Neuronal stem cell (in vitro differentiated cells): ENCODE measurements around the gene XYLT1.

Source experiments
- DNase-seq: peaks from one replicate; pipeline ENCODE4 v3.0.0-alpha.2; 2013; ENCODE audit warnings: low spot score
- H2AFZ ChIP-seq: one replicate; pipeline ENCODE4 v1.6.1; 2013; ENCODE audit warnings: mild to moderate bottlenecking, low read length, inconsistent platforms
- H2AK5ac ChIP-seq: 2 replicates; pipeline ENCODE4 v1.6.1; 2013; ENCODE audit warnings: low read depth, mild to moderate bottlenecking, inconsistent platforms, low read length, moderate library complexity, mixed read lengths
- H2BK120ac ChIP-seq: 2 replicates; pipeline ENCODE4 v1.6.1; 2013; ENCODE audit warnings: low read depth, mild to moderate bottlenecking, inconsistent platforms, low read length, moderate library complexity, mixed read lengths
- H2BK12ac ChIP-seq: one replicate; pipeline ENCODE4 v1.6.1; 2013; ENCODE audit warnings: low read length, inconsistent platforms
- H2BK15ac ChIP-seq: 2 replicates; pipeline ENCODE4 v1.6.1; 2013; ENCODE audit warnings: mild to moderate bottlenecking, low read length, inconsistent platforms, mixed read lengths
- H2BK5ac ChIP-seq: one replicate; pipeline ENCODE4 v1.6.1; 2013; ENCODE audit warnings: inconsistent platforms, mild to moderate bottlenecking, low read length, moderate library complexity
- H3K14ac ChIP-seq: one replicate; pipeline ENCODE4 v1.6.1; 2013; ENCODE audit warnings: low read length, inconsistent platforms
- H3K18ac ChIP-seq: 2 replicates; pipeline ENCODE4 v1.6.1; 2013; ENCODE audit warnings: low read length, inconsistent platforms
- H3K23ac ChIP-seq: 2 replicates; pipeline ENCODE4 v1.6.1; 2013; ENCODE audit warnings: low read depth, mild to moderate bottlenecking, mixed read lengths, low read length, inconsistent platforms; ENCODE audit not compliant: poor library complexity
- H3K27ac ChIP-seq: replicated peaks from 3 replicates; pipeline ENCODE4 v1.5.1; 2013; ENCODE audit warnings: low read length, inconsistent platforms
- H3K27me3 ChIP-seq, 3 experiments: 2 replicates each; pipeline ENCODE4 v1.6.1; 2013; ENCODE audit warnings: low read length in 3 of 3, mild to moderate bottlenecking in 2 of 3, inconsistent platforms in 1 of 3, low read depth in 1 of 3, mixed read lengths in 1 of 3, moderate library complexity in 1 of 3; ENCODE audit not compliant: control insufficient read depth in 3 of 3, insufficient read depth in 3 of 3
- H3K36me3 ChIP-seq, 2 donors: replicated peaks in 1 of 2; 2 replicates each; pipeline ENCODE4 v1.6.1; 2013; ENCODE audit warnings: low read length in 2 of 2; ENCODE audit not compliant: control insufficient read depth in 2 of 2, insufficient read depth in 2 of 2
- H3K4ac ChIP-seq: 2 replicates; pipeline ENCODE4 v1.6.1; 2013; ENCODE audit warnings: inconsistent platforms, mild to moderate bottlenecking, low read length, moderate library complexity
- H3K4me1 ChIP-seq, 2 donors: 1 replicate in 1 of 2; 2 replicates in 1 of 2; pipeline ENCODE4 v1.6.1; 2013; ENCODE audit warnings: low read length in 2 of 2, low read depth in 1 of 2; ENCODE audit not compliant: control insufficient read depth in 2 of 2, insufficient read depth in 1 of 2
- H3K4me2 ChIP-seq: one replicate; pipeline ENCODE4 v1.6.1; 2013; ENCODE audit warnings: mild to moderate bottlenecking, low read length, inconsistent platforms; ENCODE audit not compliant: insufficient read depth, poor library complexity, severe bottlenecking
- H3K4me3 ChIP-seq, 2 donors: 2 replicates each; pipeline ENCODE4 v1.5.1; 2013; ENCODE audit warnings: low read length in 2 of 2, mild to moderate bottlenecking in 2 of 2, inconsistent platforms in 1 of 2, moderate library complexity in 1 of 2
- H3K79me1 ChIP-seq: one replicate; pipeline ENCODE4 v1.6.1; 2013; ENCODE audit warnings: low read depth, mild to moderate bottlenecking, inconsistent platforms, low read length, moderate library complexity
- H3K9ac ChIP-seq: one replicate; pipeline ENCODE4 v1.6.1; 2013; ENCODE audit warnings: mild to moderate bottlenecking, low read depth, low read length, inconsistent platforms; ENCODE audit not compliant: poor library complexity
- H3K9me3 ChIP-seq, 2 donors: replicated peaks in 1 of 2; 2 replicates each; pipeline versions ENCODE3 to v1.6.1; 2013; ENCODE audit warnings: low read length in 2 of 2, mild to moderate bottlenecking in 2 of 2, inconsistent platforms in 1 of 2, low read depth in 1 of 2, mixed read lengths in 1 of 2, moderate library complexity in 1 of 2; ENCODE audit not compliant: control insufficient read depth in 2 of 2, insufficient read depth in 1 of 2
- H4K8ac ChIP-seq: one replicate; pipeline ENCODE4 v1.6.1; 2013; ENCODE audit warnings: low read depth, mild to moderate bottlenecking, inconsistent platforms, low read length, moderate library complexity
- H4K91ac ChIP-seq: one replicate; pipeline ENCODE4 v1.6.1; 2013; ENCODE audit warnings: low read length, low read depth, mild to moderate bottlenecking, inconsistent platforms; ENCODE audit not compliant: poor library complexity
- WGBS, 2 donors: extraction: QIAGEN DNeasy Blood & Tissue Kit; methylation state at CpG; one replicate each; pipeline ENCODE4 v1.1.7; 2013; ENCODE audit warnings: missing lambda C conversion rate in 2 of 2, mixed read lengths in 1 of 2; ENCODE audit not compliant: insufficient read length in 2 of 2, insufficient replicate concordance in 1 of 2; ENCODE audit errors: extremely low coverage in 2 of 2; 5-methylcytosine and 5-hydroxymethylcytosine counted together

XYLT1 gene

GRCh38 chr16:17444658-17445057 is 26.1 kb downstream of the XYLT1 start:
- no peak overlapping the region for H3K4me3 ChIP-seq
- peaks cover 0 to 6% of the 10 kb centered on the region in 2 donors for H3K4me1 ChIP-seq
- no peak overlapping the region for H2BK5ac ChIP-seq
- peaks cover 6% of the 10 kb centered on the region for H3K79me1 ChIP-seq
- H2BK15ac ChIP-seq = no peak overlapping the region
- no peak overlapping the region for H2BK120ac ChIP-seq
- H3K27me3 ChIP-seq = no peaks in the 10 kb centered on the region
- WGBS, 2 donors = no CpG with 5 or more reads among the region's 1 CpG
- H2AFZ ChIP-seq = no peak overlapping the region
- H3K18ac ChIP-seq = no peak overlapping the region
- no peak overlapping the region for H2BK12ac ChIP-seq
- no peak overlapping the region for H3K14ac ChIP-seq
- no peaks in the 10 kb centered on the region for H3K36me3 ChIP-seq
- no peak overlapping the region for H3K4me2 ChIP-seq
- H3K4ac ChIP-seq = no peak overlapping the region
- H3K27ac ChIP-seq = no peak overlapping the region
- no peaks in the 10 kb centered on the region for H3K9me3 ChIP-seq
- no peak overlapping the region for H3K9ac ChIP-seq
- no peak overlapping the region for H2AK5ac ChIP-seq
- DNase-seq = no peak
- H4K91ac ChIP-seq = no peak overlapping the region
- no peak overlapping the region for H3K23ac ChIP-seq
- H4K8ac ChIP-seq = no peak overlapping the region

- H4K8ac ChIP-seq = no peak overlapping the region
- H3K4ac ChIP-seq = no peak overlapping the region
Observed at GRCh38 chr16:17440131-17440530, 30.6 kb downstream of the XYLT1 start.

GRCh38 chr16:17439580-17439979 is 31.2 kb downstream of the XYLT1 start:
- Histone ChIP-seq H3K4ac (no peak overlapping the region), H3K4me3 (no peak overlapping the region), H3K79me1 (no peaks in the 10 kb centered on the region), H3K27me3 (no peaks in the 10 kb centered on the region), H3K4me1 (peaks cover 0 to 2% of the 10 kb centered on the region in 2 donors), H2BK12ac (no peak overlapping the region), H2AFZ (no peak overlapping the region), H2BK120ac (no peak overlapping the region), H2BK15ac (no peak overlapping the region), H4K91ac (no peak overlapping the region), H4K8ac (no peak overlapping the region), H3K9ac (no peak overlapping the region), H3K23ac (no peak overlapping the region), H2AK5ac (no peak overlapping the region), H3K4me2 (no peak overlapping the region), H3K9me3 (no peaks in the 10 kb centered on the region), H3K18ac (no peak overlapping the region), H3K27ac (no peak overlapping the region), H2BK5ac (no peak overlapping the region), H3K36me3 (peaks cover 0 to 2% of the 10 kb centered on the region in 2 donors), H3K14ac (no peak overlapping the region)
- no peak for DNase-seq
- no CpG with 5 or more reads among the region's 3 CpGs for WGBS, 2 donors

More at GRCh38 chr16:17440131-17440530, 30.6 kb downstream of the XYLT1 start:
- H3K18ac ChIP-seq = no peak overlapping the region
- H2AK5ac ChIP-seq = no peak overlapping the region
- H3K79me1 ChIP-seq = no peaks in the 10 kb centered on the region
- no peak overlapping the region for H3K14ac ChIP-seq
- no peak overlapping the region for H2BK12ac ChIP-seq
- no peaks in the 10 kb centered on the region for H3K27me3 ChIP-seq
- no peak overlapping the region for H3K4me2 ChIP-seq
- H3K23ac ChIP-seq = no peak overlapping the region
- no peak overlapping the region for H3K9ac ChIP-seq
- no peaks in the 10 kb centered on the region for H3K36me3 ChIP-seq
- no peak overlapping the region for H4K91ac ChIP-seq
- H2BK15ac ChIP-seq = no peak overlapping the region
- H3K4me1 ChIP-seq = peaks cover 0 to under 1% of the 10 kb centered on the region in 2 donors
- H3K9me3 ChIP-seq = no peaks in the 10 kb centered on the region
- H2BK120ac ChIP-seq = no peak overlapping the region
- H3K27ac ChIP-seq = no peak overlapping the region
- no peak overlapping the region for H2BK5ac ChIP-seq
- DNase-seq = no peak
- no peak overlapping the region for H2AFZ ChIP-seq
- no peak overlapping the region for H3K4me3 ChIP-seq
- no CpG with 5 or more reads among the region's 4 CpGs for WGBS, 2 donors

- WGBS, 2 donors = no CpG with 5 or more reads among the region's 5 CpGs
- Histone ChIP-seq H3K4me3 (no peak overlapping the region), H3K14ac (no peak overlapping the region), H3K27me3 (no peaks in the 10 kb centered on the region), H3K9me3 (no peaks in the 10 kb centered on the region), H2BK120ac (no peak overlapping the region), H2AK5ac (no peak overlapping the region), H3K36me3 (peaks cover 0 to 2% of the 10 kb centered on the region in 2 donors), H3K18ac (no peak overlapping the region), H2BK15ac (no peak overlapping the region), H3K27ac (no peak overlapping the region), H3K9ac (no peak overlapping the region), H3K4me2 (no peak overlapping the region), H3K4me1 (peaks cover 0 to 2% of the 10 kb centered on the region in 2 donors), H4K91ac (no peak overlapping the region), H2BK12ac (no peak overlapping the region), H2AFZ (no peak overlapping the region), H2BK5ac (no peak overlapping the region), H3K4ac (no peak overlapping the region), H3K79me1 (no peaks in the 10 kb centered on the region), H4K8ac (no peak overlapping the region), H3K23ac (no peak overlapping the region)
- DNase-seq = no peak
Observed at GRCh38 chr16:17437981-17438380, 32.8 kb downstream of the XYLT1 start.
